ENCODE data around the gene NLE1. TPM values are rescaled to one million over a fixed set of nuclear protein-coding genes. Genes with fewer than 3 reads are reported as not detected.

The NLE1 gene
- polyA plus RNA-seq, 1 donor from 2014 or later, result 30.8 TPM

DNA sequence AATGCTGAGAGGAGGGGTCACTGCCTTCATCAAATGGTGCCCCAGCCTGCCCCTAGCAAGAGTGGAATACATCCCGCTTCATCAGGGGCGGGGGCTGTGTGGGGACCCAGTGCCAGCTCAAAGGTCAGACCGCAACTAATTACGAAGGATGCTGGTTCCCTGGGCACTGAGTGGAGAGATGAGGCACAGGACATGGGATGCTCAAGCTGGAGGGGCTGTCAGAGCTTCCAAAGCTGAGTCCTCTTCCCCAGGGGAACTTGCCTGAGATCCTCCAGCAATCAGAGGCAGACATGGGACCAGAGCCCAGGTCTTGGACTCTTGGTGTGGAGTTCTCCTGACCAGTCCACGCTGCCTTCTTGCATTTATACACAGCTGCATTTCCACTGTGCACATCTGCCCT, 24.4 kb upstream of the NLE1 start:
- Histone ChIP-seq H3K9me2 (ENCODE audit: insufficient read depth, low read length) (no peaks in the 10 kb centered on the region), H3K79me2 (replicated peaks; ENCODE audit: insufficient read depth, low read length) (no peaks in the 10 kb centered on the region), H3K9me3 (ENCODE audit: low read length) (no peaks in the 10 kb centered on the region), H3K27me3 (ENCODE audit: insufficient read depth, low read depth, low read length) (no peaks in the 10 kb centered on the region), H3K9ac (ENCODE audit: low read length) (no peak overlapping the region), H4K20me1 (ENCODE audit: insufficient read depth) (no peaks in the 10 kb centered on the region), H3K4me3 (ENCODE audit: low read length) (no peak overlapping the region), H3K36me3 (ENCODE audit: insufficient read depth, low read length) (no peaks in the 10 kb centered on the region), H3K27ac (ENCODE audit: low read length) (no peak overlapping the region), H3F3A (ENCODE audit: insufficient read depth, low read length, poor library complexity, severe bottlenecking) (no peaks in the 10 kb centered on the region), H2AFZ (ENCODE audit: low read depth, low read length) (no peak overlapping the region), H3K4me2 (ENCODE audit: low read length) (no peak overlapping the region)
- TF ChIP-seq, protein P1, sequence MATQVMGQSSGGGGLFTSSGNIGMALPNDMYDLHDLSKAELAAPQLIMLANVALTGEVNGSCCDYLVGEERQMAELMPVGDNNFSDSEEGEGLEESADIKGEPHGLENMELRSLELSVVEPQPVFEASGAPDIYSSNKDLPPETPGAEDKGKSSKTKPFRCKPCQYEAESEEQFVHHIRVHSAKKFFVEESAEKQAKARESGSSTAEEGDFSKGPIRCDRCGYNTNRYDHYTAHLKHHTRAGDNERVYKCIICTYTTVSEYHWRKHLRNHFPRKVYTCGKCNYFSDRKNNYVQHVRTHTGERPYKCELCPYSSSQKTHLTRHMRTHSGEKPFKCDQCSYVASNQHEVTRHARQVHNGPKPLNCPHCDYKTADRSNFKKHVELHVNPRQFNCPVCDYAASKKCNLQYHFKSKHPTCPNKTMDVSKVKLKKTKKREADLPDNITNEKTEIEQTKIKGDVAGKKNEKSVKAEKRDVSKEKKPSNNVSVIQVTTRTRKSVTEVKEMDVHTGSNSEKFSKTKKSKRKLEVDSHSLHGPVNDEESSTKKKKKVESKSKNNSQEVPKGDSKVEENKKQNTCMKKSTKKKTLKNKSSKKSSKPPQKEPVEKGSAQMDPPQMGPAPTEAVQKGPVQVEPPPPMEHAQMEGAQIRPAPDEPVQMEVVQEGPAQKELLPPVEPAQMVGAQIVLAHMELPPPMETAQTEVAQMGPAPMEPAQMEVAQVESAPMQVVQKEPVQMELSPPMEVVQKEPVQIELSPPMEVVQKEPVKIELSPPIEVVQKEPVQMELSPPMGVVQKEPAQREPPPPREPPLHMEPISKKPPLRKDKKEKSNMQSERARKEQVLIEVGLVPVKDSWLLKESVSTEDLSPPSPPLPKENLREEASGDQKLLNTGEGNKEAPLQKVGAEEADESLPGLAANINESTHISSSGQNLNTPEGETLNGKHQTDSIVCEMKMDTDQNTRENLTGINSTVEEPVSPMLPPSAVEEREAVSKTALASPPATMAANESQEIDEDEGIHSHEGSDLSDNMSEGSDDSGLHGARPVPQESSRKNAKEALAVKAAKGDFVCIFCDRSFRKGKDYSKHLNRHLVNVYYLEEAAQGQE (IDR thresholded peaks at IDR 0.05; ENCODE audit: borderline replicate concordance), result no peak
- TF ChIP-seq EP300 (conservative IDR thresholded peaks at IDR 0.05; ENCODE audit: poor library complexity, severe bottlenecking) (no peak), MXI1 (conservative IDR thresholded peaks at IDR 0.05; ENCODE audit: poor library complexity, severe bottlenecking) (no peak), SMC3 (conservative IDR thresholded peaks at IDR 0.05; ENCODE audit: poor library complexity) (no peak), TAF1 (IDR thresholded peaks at IDR 0.05; ENCODE audit: low read depth) (no peak), RAD21 (conservative IDR thresholded peaks at IDR 0.05) (no peak), POLR2AphosphoS5 (IDR thresholded peaks at IDR 0.05) (no peak), EZH2 (IDR thresholded peaks at IDR 0.05; ENCODE audit: borderline replicate concordance, insufficient read depth, low read length, poor library complexity, severe bottlenecking) (no peak)
- TF ChIP-seq, protein P2, sequence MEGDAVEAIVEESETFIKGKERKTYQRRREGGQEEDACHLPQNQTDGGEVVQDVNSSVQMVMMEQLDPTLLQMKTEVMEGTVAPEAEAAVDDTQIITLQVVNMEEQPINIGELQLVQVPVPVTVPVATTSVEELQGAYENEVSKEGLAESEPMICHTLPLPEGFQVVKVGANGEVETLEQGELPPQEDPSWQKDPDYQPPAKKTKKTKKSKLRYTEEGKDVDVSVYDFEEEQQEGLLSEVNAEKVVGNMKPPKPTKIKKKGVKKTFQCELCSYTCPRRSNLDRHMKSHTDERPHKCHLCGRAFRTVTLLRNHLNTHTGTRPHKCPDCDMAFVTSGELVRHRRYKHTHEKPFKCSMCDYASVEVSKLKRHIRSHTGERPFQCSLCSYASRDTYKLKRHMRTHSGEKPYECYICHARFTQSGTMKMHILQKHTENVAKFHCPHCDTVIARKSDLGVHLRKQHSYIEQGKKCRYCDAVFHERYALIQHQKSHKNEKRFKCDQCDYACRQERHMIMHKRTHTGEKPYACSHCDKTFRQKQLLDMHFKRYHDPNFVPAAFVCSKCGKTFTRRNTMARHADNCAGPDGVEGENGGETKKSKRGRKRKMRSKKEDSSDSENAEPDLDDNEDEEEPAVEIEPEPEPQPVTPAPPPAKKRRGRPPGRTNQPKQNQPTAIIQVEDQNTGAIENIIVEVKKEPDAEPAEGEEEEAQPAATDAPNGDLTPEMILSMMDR (IDR thresholded peaks at IDR 0.05; ENCODE audit: poor library complexity, severe bottlenecking), result no peak

DNA sequence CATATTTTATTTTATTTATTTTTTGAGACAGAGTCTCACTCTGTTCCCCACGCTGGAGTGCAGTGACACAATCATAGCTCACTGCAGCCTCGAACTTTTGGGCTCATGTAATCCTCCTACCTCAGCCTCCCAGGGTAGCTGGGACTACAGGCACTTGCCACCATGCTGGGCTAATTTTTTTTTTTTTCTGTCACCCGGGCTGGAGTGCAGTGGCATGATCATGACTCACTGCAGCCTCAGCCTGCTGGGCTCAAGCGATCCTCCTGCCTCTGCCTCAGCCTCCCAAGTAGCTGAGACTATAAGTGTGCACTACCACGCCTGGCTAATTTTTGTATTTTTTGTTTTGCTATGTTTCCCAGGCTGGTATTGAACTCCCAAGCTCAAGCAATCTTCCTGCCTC, 22.6 kb upstream of the NLE1 start:
- no peak overlapping the region for H3K4me3 ChIP-seq (ENCODE audit: low read length)
- H3K79me2 ChIP-seq (replicated peaks; ENCODE audit: insufficient read depth, low read length), result no peaks in the 10 kb centered on the region
- no peaks in the 10 kb centered on the region for H3K27me3 ChIP-seq (ENCODE audit: insufficient read depth, low read depth, low read length)
- TF ChIP-seq EZH2 (IDR thresholded peaks at IDR 0.05; ENCODE audit: borderline replicate concordance, insufficient read depth, low read length, poor library complexity, severe bottlenecking) (no peak), POLR2AphosphoS5 (IDR thresholded peaks at IDR 0.05) (no peak)
- H3K9me2 ChIP-seq (ENCODE audit: insufficient read depth, low read length), result no peaks in the 10 kb centered on the region
- no peaks in the 10 kb centered on the region for H3F3A ChIP-seq (ENCODE audit: insufficient read depth, low read length, poor library complexity, severe bottlenecking)
- H4K20me1 ChIP-seq (ENCODE audit: insufficient read depth), result no peaks in the 10 kb centered on the region
- no peak overlapping the region for H2AFZ ChIP-seq (ENCODE audit: low read depth, low read length)
- no peak overlapping the region for H3K9ac ChIP-seq (ENCODE audit: low read length)
- no peaks in the 10 kb centered on the region for H3K36me3 ChIP-seq (ENCODE audit: insufficient read depth, low read length)
- H3K27ac ChIP-seq (ENCODE audit: low read length), result no peak overlapping the region
- no peak overlapping the region for H3K4me2 ChIP-seq (ENCODE audit: low read length)
- H3K9me3 ChIP-seq (ENCODE audit: low read length), result no peaks in the 10 kb centered on the region

DNA sequence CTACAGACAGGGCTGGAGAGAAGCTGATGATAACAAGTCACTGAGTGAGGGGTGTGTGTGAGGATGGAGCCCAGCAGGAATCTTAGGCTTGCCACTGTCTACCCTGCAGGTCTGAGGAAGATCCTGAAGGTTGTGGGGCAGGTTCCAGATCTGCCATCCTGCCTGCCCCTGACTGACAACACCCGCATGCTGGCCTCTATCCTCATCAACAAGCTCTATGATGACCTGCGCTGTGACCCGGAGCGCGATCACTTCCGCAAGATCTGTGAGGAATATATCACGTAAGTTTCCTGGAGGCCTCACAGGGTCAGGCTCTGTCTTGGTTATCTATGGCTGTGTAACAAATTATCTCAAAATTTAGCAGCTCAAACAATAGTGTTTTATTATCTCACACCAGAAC, 21.8 kb upstream of the NLE1 start:
- Histone ChIP-seq H3K27me3 (ENCODE audit: insufficient read depth, low read depth, low read length) (no peaks in the 10 kb centered on the region), H3K79me2 (replicated peaks; ENCODE audit: insufficient read depth, low read length) (no peaks in the 10 kb centered on the region), H3K36me3 (ENCODE audit: insufficient read depth, low read length) (no peaks in the 10 kb centered on the region), H3K9me3 (ENCODE audit: low read length) (no peaks in the 10 kb centered on the region), H3K9me2 (ENCODE audit: insufficient read depth, low read length) (no peaks in the 10 kb centered on the region), H3K27ac (ENCODE audit: low read length) (no peak overlapping the region), H3K4me2 (ENCODE audit: low read length) (no peak overlapping the region), H2AFZ (ENCODE audit: low read depth, low read length) (no peak overlapping the region), H3K4me3 (ENCODE audit: low read length) (no peak overlapping the region), H3F3A (ENCODE audit: insufficient read depth, low read length, poor library complexity, severe bottlenecking) (no peaks in the 10 kb centered on the region), H3K9ac (ENCODE audit: low read length) (no peak overlapping the region), H4K20me1 (ENCODE audit: insufficient read depth) (no peaks in the 10 kb centered on the region)
- TF ChIP-seq MXI1 (conservative IDR thresholded peaks at IDR 0.05; ENCODE audit: poor library complexity, severe bottlenecking) (no peak), EP300 (conservative IDR thresholded peaks at IDR 0.05; ENCODE audit: poor library complexity, severe bottlenecking) (no peak), RAD21 (conservative IDR thresholded peaks at IDR 0.05) (no peak), SMC3 (conservative IDR thresholded peaks at IDR 0.05; ENCODE audit: poor library complexity) (no peak), POLR2AphosphoS5 (IDR thresholded peaks at IDR 0.05) (no peak), TAF1 (IDR thresholded peaks at IDR 0.05; ENCODE audit: low read depth) (no peak), EZH2 (IDR thresholded peaks at IDR 0.05; ENCODE audit: borderline replicate concordance, insufficient read depth, low read length, poor library complexity, severe bottlenecking) (no peak)
- TF ChIP-seq, protein P2 (IDR thresholded peaks at IDR 0.05; ENCODE audit: poor library complexity, severe bottlenecking), result no peak
- TF ChIP-seq, protein P1 (IDR thresholded peaks at IDR 0.05; ENCODE audit: borderline replicate concordance), result no peak

Data from neural cell (in vitro differentiated cells).